Skeletal muscle tissue (tissue), 4 donors: ENCODE results near the gene SLC6A2. TPM values are rescaled to one million over a fixed set of nuclear protein-coding genes. Genes with fewer than 3 reads are reported as not detected.

Source experiments
- H3K27ac ChIP-seq: one replicate; pipeline ENCODE4 v1.7.0; 2013; ENCODE audit warnings: mild to moderate bottlenecking, low read depth, low read length, inconsistent platforms
- H3K27me3 ChIP-seq, 3 donors: one replicate each; pipeline ENCODE4 v1.7.0; 2013; ENCODE audit warnings: low read length in 3 of 3; ENCODE audit not compliant: control insufficient read depth in 3 of 3, insufficient read depth in 3 of 3
- H3K36me3 ChIP-seq, 3 donors: one replicate each; pipeline ENCODE4 v1.7.0; 2013; ENCODE audit warnings: low read length in 3 of 3; ENCODE audit not compliant: control insufficient read depth in 3 of 3, insufficient read depth in 3 of 3
- H3K4me1 ChIP-seq, 3 donors: one replicate each; pipeline ENCODE4 v1.7.0; 2013; ENCODE audit warnings: low read length in 3 of 3, mild to moderate bottlenecking in 3 of 3; ENCODE audit not compliant: control insufficient read depth in 3 of 3, insufficient read depth in 3 of 3
- H3K4me3 ChIP-seq, 3 donors: one replicate each; pipeline ENCODE4 v1.7.0; 2013; ENCODE audit warnings: low read length in 3 of 3
- H3K9ac ChIP-seq, 3 donors: one replicate each; pipeline ENCODE4 v1.7.0; 2013; ENCODE audit warnings: low read length in 3 of 3, mild to moderate bottlenecking in 3 of 3, moderate library complexity in 2 of 3, low read depth in 1 of 3
- H3K9me3 ChIP-seq, 3 donors: one replicate each; pipeline ENCODE4 v1.7.0; 2013; ENCODE audit warnings: low read length in 3 of 3; ENCODE audit not compliant: control insufficient read depth in 3 of 3
- total RNA-seq: library from RNA; depleted of rRNA; stranded (reverse); fragments of >200 nt; gene quantifications from one replicate; pipeline ENCODE4 v1.2.3, GENCODE V29; 2014
- donor health status: Osteomylitis.

Gene SLC6A2
- total RNA-seq, 1 donor from 2014 or later, result 1.0 TPM

DNA sequence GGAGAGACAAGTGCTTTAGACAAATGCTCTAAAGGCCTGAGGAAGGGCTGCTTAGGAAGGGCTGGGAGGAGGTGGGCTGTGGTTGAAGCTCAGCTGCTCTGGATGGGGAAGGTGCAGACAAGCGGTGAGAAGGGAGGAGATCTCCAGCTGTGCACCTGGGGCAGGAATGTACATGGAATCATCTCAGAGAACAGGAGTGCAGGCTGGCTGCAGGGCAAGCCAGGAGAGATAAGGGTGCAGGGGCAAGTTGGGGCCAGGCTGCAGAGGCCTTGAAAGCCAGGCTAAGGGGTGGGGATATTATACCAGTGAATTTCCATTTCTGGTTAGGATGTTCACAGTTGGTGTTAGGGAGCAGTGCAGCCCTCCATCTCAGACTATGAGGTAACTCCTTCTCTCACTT is 4.2 kb downstream of the SLC6A2 start:
- H3K4me3 ChIP-seq, result no peak overlapping the region
- H3K36me3 ChIP-seq, result no peaks in the 10 kb centered on the region
- no peak overlapping the region for H3K9ac ChIP-seq
- peaks cover 0 to 3% (median 0%) of the 10 kb centered on the region in 3 donors for H3K9me3 ChIP-seq
- peaks cover 23 to 37% (median 25%) of the 10 kb centered on the region in 3 donors for H3K27me3 ChIP-seq
- no peak overlapping the region for H3K27ac ChIP-seq
- H3K4me1 ChIP-seq, result peaks cover 6 to 12% (median 9%) of the 10 kb centered on the region in 3 donors

DNA sequence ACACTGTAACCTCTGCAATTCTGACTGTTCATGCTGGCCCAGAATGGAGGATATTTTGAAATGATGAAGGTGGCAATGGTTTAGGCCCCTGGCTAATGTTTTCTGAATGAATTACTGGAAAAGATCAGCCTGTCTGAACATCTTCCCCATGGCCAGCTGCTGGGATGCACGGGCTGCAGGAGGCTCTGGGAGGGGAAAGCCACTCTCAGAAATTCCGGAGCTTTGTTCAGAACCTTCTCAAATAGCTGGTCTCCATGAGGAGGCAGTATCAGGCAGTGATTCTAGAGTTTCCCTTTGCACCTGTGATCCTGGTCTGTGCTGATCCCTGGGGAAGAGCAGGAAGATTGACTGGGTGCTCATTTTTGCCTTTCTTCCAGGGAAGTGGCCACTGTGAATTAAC is 5.0 kb downstream of the SLC6A2 start:
- H3K27ac ChIP-seq, result no peak overlapping the region
- H3K4me3 ChIP-seq, result no peak overlapping the region
- peaks cover 4 to 12% (median 6%) of the 10 kb centered on the region in 3 donors for H3K4me1 ChIP-seq
- no peaks in the 10 kb centered on the region for H3K36me3 ChIP-seq
- no peak overlapping the region for H3K9ac ChIP-seq
- peaks cover 17 to 29% (median 19%) of the 10 kb centered on the region in 3 donors for H3K27me3 ChIP-seq
- H3K9me3 ChIP-seq, result peaks cover 0 to 3% (median 0%) of the 10 kb centered on the region in 3 donors

DNA sequence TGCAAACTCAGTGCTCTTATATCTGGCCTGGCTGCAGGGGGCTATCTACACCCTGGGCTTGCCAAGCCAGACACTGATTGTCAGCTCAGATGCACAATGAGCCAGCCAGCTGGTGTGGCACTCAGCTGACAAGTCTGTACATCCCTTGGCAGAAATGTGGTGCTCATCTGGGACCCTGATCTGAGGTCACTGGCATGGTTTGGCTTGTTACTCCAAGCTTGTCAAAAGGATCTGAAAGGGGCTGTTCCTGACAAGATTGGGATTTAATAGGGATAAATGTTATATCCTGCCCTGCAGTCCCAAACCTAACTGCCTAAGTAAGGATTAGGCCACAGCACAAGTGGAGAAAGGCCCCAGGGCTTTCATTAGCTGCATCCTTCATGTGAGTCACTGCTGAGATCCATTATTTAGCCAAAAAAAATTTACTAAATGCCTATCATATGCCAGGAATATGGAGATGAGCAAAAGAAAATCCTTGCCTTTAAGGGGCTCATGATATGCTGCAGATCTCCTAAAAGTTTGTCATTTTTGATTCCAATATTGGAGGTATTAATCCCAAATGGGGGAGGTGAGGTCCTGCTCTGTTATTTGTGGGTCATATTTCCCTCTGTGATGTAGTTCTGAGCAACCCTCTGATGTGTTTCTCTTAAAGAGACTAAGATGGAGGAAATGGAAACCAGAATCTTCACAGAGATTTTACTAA is 6.3 kb downstream of the SLC6A2 start:
- Histone ChIP-seq H3K9ac (no peak overlapping the region), H3K27me3 (peaks cover 6 to 16% (median 8%) of the 10 kb centered on the region in 3 donors), H3K4me3 (no peak overlapping the region), H3K4me1 (peaks cover 0 to 4% (median 0%) of the 10 kb centered on the region in 3 donors), H3K9me3 (peaks cover 0 to 3% (median 0%) of the 10 kb centered on the region in 3 donors), H3K36me3 (no peaks in the 10 kb centered on the region), H3K27ac (peak overlapping the region; percentile 17)

DNA sequence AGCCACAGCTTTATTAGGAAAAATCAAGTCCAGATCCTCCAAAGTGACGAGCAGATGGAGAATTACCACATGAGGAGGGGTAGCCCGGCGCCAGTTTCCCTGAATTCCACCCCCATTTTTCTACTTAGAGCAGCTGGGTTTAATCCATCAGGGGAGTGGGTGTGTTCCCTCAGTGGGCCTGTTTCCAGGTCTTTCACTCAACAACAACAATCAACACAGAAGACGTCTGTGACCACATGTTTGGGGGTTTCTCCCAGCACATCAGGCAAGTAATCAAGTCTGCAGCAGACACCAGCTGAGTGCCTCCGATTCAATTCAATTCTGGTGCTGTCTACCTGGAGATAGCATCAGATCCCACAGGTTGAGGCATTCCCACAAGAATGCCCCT is 6.8 kb downstream of the SLC6A2 start:
- Histone ChIP-seq H3K27ac (no peak overlapping the region), H3K36me3 (no peaks in the 10 kb centered on the region), H3K9me3 (peaks cover 0 to 3% (median 0%) of the 10 kb centered on the region in 3 donors), H3K9ac (no peak overlapping the region), H3K4me3 (no peak overlapping the region), H3K4me1 (peaks cover 0 to 4% (median 0%) of the 10 kb centered on the region in 3 donors), H3K27me3 (peaks cover under 1 to 11% (median 3%) of the 10 kb centered on the region in 3 donors)

DNA sequence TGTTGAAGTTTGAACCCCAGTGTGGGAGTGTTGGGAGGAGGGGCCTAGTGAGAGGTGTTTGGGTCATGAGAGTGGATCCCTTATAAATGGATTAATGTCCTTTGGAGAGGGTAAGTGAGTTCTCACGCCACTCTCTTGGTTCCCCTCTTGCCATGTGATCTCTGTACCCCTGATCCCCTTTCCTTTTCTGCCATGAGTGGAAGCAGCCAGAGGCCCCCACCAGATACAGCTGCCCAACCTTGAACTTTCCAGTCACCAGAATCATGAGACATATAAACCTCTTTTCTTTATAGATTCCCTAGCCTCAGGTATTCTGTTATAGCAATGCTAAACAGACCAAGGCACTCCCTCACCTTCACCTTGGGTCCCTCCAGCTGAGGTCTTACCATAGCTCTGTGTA is 7.4 kb downstream of the SLC6A2 start:
- no peak overlapping the region for H3K4me3 ChIP-seq
- H3K4me1 ChIP-seq, result peaks cover 0 to 7% (median under 1%) of the 10 kb centered on the region in 3 donors
- H3K36me3 ChIP-seq, result no peaks in the 10 kb centered on the region
- no peak overlapping the region for H3K9ac ChIP-seq
- H3K9me3 ChIP-seq, result peaks cover 0 to 3% (median 0%) of the 10 kb centered on the region in 3 donors
- H3K27me3 ChIP-seq, result peaks cover 0 to 6% (median 0%) of the 10 kb centered on the region in 3 donors
- H3K27ac ChIP-seq, result no peak overlapping the region

DNA sequence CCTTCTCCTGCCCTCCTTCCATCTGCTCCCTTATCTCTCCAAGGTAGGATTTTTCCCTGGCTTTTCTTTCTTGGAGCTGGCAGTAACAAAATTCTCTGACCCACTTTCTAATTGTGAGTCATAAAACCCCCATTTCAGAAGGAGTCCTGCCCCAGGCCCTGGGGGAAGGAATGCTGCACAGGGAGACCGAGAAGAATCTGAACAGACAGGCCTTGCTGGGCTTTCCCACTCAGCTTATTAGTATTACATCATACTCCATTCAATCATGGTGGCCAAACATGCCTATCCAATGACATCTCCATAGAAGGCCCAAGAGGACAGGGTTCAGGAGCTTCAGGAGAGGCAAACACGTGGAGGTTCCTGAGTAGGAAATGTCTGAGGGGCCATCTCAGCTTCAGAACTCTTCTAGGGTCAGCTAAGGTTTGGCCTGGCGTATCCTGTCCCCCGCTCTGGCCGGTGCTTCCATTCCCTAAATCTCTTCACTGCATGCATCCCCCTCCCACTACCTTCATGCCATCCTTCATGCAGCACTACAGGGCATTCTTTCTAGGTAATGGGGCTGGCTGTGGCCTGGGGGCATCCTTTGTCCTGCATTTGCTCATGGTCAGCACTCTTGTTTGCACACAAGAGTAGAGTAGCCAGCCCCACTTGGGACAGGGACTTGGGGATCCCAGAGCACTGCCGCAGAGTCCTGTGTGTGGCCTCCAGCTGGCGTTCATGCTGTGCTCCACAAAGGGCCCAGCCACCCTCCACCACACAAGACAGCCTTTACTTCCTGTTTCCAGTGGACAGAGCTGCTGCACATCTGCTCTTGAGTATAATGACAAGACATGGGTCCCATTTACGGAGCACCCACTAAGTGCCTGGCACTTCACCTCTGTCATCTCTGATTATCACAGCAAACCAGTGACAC is 8.2 kb downstream of the SLC6A2 start:
- H3K4me1 ChIP-seq, result peaks cover 7 to 14% (median 7%) of the 10 kb centered on the region in 3 donors
- no peak overlapping the region for H3K9ac ChIP-seq
- H3K9me3 ChIP-seq, result peaks cover 0 to 3% (median 0%) of the 10 kb centered on the region in 3 donors
- no peak overlapping the region for H3K4me3 ChIP-seq
- no peak overlapping the region for H3K27ac ChIP-seq
- no peaks in the 10 kb centered on the region for H3K27me3 ChIP-seq
- H3K36me3 ChIP-seq, result no peaks in the 10 kb centered on the region

DNA sequence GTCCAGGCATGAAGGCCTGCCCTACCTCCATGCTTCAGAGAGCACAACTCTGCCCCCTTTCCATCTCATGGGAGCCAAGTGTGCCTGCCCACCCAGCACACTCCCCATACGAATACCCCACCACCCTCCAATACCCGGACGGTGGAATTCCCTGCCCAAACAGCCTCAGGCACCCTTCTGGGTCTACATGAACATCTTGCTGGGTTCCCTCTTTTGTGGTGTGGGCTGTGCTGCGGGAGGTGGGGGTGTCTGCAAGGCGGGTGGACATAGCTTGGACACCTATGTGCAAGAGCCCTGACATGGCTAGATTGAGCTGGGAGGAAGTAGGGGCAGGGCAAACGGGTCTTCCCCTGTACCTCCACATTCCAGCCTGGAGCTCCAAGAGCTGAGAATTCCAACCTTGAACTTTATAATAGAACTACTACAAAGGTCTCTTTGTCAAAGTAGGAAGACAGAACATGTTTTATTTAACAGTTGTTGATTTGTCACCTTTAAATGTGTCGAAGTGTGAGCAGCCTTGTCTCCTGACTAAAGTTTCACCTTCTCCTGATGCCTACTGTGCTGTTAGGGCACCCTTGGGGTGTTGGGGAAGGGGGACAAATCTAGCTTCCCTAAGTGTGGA is 9.1 kb downstream of the SLC6A2 start:
- no peak overlapping the region for H3K4me3 ChIP-seq
- peaks cover 0 to 3% (median 0%) of the 10 kb centered on the region in 3 donors for H3K9me3 ChIP-seq
- no peaks in the 10 kb centered on the region for H3K36me3 ChIP-seq
- H3K4me1 ChIP-seq, result peaks cover 7 to 14% (median 7%) of the 10 kb centered on the region in 3 donors
- H3K27ac ChIP-seq, result no peak overlapping the region
- no peak overlapping the region for H3K9ac ChIP-seq
- no peaks in the 10 kb centered on the region for H3K27me3 ChIP-seq

DNA sequence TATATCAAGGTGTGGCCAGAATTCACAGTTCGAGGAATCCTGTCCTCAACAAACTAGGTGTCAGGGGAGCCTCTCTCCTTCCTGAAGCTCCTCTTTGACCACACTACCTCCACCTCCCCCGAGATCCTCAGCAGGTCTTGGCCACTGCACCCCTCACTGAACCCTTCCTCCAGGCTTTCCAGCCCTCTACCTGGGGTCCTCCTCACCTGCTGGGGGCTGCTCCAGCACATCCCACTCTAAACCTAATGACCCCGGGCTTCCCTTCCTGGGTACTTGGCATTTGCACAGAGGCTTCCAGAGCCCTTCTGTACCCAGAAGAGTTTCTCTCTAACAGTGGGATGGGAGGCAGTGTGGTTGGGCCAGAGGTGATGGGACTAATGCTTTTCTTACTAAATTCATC is 9.7 kb downstream of the SLC6A2 start:
- H3K27ac ChIP-seq, result no peak overlapping the region
- H3K4me3 ChIP-seq, result no peak overlapping the region
- H3K9ac ChIP-seq, result no peak overlapping the region
- H3K27me3 ChIP-seq, result no peaks in the 10 kb centered on the region
- H3K36me3 ChIP-seq, result no peaks in the 10 kb centered on the region
- peaks cover 7 to 14% (median 7%) of the 10 kb centered on the region in 3 donors for H3K4me1 ChIP-seq
- H3K9me3 ChIP-seq, result peaks cover 0 to 3% (median 0%) of the 10 kb centered on the region in 3 donors

DNA sequence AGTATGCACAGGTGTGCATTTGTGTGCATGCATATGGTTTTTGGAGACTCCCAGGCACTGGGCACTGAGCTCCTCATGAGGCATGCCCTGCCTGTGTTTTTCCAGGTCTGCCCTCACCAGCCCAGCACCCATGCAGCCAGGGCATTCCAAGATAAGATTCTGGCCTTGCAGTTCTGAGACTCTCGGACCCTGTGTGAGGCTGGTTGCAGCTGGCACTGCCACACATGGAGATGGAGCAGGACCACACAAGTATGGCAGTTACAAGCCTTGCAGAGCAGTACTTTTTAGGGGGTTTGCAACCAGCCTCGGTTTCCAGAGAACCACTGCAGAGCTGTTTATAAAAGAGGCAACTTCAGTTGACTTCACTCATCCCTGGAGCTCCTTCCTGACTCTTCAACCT is 10.2 kb downstream of the SLC6A2 start:
- Histone ChIP-seq H3K9ac (no peak overlapping the region), H3K27me3 (no peaks in the 10 kb centered on the region), H3K4me3 (no peak overlapping the region), H3K27ac (no peak overlapping the region), H3K36me3 (no peaks in the 10 kb centered on the region), H3K9me3 (peaks cover 0 to 3% (median 0%) of the 10 kb centered on the region in 3 donors), H3K4me1 (peaks cover 7 to 14% (median 7%) of the 10 kb centered on the region in 3 donors)
